ENCODE data around the gene CLCN6.

CLCN6 gene

GRCh38 chr1:11779715-11780379 lies 26.1 kb upstream of the CLCN6 start:
- no peak for DNase-seq

DNA sequence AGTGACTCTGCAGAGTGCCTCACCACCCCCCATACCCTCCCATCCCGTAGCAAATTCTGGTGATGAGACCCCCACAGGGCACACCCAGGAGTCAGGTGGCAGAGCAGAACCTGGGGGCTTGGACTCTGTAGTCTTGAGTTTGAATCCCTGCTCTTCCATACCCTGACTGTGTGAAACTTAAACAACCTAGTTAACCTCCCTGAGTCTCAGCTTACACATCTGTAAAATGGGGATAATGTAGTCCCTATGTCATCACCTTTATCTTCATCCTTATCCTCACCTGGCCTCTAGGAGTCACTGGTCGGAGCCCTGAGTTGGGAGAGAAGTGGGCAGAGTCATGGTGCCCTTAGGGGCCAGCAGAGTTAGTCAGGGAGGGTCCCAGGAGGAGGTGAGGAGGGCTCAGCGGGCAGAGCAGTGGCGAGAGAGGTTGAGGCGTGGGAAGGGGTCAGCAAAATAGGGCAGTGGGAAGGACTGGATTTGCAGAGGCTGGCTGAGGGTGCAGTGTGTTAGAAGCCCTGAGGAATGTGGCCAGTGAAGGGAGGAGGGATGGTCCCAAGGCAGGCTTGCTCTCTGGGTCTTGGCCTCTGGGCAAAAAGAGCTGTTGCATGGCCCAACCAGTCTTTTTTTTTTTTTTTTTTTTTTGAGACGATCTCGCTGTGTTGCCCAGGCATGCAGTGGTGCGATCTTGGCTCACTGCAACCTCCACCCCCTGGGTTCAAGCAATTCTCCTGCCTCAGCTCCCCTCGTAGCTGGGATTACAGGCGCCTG lies 25.4 kb upstream of the CLCN6 start:
- DNase-seq, result no peak

DNA sequence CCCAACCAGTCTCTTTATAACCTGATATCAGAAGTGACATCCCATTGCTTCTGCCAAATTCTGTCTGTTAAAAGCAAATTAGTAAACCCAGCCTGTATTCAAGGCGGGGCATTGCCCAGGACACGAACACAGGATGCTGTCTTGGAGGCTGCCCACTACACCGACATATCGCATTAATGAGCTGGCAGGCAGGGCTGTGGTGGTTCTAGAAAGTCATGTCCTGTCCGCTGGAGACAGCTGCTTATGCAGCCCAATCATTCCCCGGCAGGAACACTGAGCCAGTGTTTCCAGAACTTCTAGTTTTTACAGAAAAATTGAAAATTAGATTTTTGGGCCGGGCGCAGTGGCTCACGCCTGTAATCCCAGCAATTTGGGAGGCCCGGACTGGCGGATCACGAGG lies 24.7 kb upstream of the CLCN6 start:
- no peak for DNase-seq

DNA sequence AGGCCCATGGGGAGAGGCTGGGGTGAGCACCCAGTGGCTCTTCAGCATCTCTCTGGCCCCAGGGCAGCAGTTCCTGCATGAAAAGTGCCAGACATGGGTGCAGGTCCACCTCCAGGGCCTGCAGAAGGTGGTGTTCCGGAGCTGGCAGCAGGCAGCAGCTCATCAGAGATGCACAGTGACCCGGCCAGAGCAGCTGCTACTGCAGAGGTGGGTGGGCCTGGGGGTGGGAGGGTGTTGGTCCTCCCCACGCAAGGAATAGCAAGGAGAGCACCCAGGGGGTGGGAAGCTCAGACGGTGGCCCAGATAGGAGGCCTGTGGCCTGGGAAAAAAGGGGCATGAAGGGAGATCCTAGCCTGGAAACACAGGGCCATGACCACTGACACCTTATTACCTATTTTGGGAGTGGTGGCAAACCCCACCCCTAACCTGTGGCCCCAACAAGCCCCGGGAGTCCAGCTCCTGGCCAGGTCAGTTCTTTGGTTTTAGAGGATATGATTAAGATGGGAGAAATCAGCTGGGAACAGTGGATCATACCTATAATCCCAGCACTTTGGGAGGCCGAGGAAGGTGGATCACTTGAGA lies 23.8 kb upstream of the CLCN6 start:
- DNase-seq, result no peak

DNA sequence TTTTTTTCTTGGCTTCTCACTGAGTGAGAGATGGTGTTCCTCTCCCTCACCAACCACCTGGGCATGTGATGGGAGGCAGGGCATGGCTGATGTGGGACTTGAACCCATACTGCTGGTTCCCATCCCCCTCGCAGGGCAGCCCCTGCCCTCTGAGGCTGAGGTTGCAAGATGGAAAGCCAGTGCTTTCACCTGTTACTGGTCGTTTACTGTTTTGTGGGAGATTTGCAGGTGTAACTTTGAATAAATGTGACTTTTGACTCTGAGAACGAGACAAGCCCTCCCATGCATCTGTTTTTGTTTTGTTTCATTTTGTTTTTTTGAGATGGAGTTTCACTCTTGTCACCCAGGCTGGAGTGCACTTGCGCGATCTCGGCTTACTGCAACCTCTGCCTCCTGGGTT lies 22.4 kb upstream of the CLCN6 start:
- DNase-seq, result no peak

- no peak for DNase-seq
These were observed 21.6 kb upstream of the CLCN6 start for GRCh38 chr1:11784256-11784992.

- peak; percentile 69 for DNase-seq
These were observed 20.8 kb upstream of the CLCN6 start for GRCh38 chr1:11784993-11785769.

DNA sequence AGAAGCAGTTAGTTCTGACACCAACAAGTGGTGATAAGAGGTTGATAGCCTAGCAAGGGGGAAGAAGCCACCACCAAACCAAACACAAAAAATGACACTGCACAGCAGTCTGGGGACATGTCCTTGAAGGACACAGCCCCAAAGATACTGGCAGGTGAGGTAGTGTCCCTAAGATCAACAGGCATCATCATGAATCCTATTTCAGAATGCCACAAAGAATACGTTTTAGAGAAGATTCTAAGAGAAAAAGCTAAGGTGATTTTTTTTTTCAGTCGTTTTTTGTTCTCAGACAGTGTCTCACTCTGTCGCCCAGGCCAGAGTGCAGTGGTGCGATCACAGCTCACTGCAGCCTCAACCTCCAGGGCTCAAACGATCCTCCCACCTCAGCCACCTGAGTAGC lies 19.8 kb upstream of the CLCN6 start:
- DNase-seq, result no peak

DNA sequence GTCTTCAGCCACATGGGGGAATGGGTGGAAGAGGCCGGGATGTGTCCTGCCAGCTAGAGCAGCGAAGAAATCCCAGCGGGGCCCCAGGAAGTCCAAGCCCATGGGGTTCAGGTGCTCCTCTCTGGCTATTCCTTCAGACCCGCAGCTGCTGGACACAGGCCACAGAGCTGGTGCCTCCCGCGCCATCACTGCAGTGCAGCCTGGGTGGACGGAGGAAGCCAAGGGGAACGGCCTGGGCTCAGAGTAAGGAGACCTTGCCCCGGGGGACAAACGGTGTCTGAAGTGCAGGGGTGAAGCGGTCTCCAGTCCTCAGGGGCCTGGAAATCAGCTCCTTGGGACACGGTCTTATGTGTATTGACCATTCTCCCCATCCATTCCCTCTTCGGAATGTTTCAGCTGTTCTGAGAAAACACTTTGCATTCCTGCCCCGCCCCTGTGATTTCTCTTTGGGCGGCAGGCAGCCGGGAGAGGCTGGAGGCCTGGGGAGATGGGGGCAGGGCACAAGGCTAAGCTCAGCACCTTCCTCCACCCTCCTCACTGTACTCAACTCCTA lies 18.7 kb upstream of the CLCN6 start:
- peak; percentile 58 for DNase-seq

- no peak for DNase-seq
These were observed 18.1 kb upstream of the CLCN6 start for GRCh38 chr1:11787804-11788436.

DNA sequence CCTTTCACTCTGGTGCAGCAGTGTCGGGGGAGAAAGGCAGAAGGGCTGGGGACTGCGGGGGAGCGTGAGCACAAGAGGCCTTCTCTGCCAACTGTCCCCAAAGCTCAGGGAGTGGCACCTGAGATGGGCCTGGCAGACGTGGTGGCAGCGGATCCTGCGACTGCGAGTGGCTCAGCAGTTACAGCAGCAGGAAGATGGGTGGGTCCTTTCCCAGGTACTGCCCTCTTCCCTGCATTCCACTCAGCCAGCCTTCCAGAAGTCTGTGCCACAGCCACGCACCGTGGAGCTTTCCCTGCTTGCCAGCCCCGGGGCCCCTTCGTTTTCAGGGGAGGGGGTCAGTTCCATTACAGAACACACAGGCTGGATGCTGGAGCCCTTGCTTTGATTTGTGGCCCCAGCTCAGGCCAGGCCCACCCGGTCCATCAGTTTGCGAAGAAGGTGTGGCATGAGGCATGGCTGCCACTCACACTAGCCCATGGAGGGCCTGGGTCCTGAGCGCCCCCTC lies 17.4 kb upstream of the CLCN6 start:
- DNase-seq, result no peak

DNA sequence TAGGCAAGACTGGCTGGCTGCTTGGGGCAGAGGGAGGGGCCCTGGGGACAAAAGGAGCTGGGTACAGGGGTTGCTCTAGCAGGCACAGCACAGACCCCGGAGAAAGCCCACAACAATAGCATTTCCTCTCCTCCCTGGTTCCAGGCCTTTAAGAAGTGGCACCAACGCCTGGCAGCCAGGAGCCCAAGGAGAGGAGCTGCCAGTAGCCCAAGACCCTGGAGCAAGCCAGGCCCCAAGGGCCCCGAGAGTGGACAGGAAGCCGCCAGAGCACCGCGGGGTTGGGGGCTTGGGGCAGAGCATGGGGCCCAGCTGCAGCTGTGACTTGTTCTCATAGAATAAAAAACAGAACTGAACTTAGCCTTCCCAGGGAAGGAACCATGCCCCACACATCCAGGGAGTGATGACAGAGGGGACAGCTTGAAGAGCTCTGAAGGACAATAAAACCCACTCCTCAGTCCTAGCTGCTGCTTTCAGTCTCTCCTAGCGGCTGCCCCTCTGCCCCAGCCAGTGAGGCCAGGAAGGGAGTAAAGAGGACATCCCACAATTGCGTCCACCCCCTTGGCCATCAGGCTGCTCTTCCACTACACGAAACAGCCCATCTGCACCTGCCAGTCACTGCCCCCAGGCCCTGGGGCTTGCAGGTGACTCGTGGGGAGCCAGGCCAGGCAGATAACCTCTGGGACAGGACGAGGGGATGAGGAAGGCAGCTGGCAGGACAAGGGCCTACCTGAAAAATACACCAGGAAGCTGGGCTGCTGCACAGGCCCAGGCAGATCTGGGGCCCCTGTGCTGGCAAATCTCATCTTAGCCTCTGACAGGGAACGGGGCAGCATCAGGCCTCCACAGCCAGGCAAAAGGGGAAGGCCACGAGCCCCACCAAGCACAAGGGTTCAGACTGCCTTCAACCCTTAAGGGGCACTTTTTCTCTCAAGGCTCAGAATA lies 16.6 kb upstream of the CLCN6 start:
- no peak for DNase-seq

DNA sequence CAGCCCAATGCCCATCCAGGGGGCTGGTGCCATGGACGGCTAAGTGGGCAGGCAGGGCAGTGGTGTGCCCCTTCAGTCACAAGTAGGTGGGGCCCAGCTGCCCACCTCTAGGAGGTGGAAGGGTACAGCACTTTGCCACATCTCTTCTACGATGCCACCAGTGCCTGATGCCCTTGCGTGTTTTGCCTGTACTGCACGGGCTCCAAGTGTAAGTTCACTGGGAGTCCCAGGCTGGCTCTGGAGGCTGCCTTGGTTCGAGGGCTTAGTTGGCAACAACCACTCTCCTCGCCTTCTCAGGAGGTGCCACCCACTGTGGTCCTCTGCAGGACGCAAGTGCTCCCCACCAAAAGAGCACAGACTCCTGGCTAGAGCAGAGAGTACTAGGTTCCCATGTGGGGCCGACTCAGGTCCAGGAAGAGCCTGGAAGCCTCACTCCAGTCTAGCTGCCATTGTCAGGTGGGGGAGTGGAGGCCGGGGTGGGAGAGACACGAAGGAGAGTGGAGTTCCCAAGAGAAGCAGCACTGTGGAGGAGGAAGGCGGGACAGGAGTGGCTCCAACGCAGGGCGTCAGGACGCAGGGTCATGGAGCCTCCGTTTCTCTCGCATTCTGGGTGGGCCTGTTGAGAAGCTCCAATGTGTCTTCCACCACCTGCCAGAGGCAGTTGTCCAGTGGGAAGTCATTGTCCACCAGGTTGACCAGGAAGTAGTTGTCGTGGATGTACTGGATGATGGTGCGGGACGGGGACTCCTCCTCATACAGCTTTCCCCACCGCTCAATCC lies 15.7 kb upstream of the CLCN6 start:
- DNase-seq, result no peak

- DNase-seq, result peak; percentile 86
These were observed 14.9 kb upstream of the CLCN6 start for GRCh38 chr1:11790880-11791715.

DNA sequence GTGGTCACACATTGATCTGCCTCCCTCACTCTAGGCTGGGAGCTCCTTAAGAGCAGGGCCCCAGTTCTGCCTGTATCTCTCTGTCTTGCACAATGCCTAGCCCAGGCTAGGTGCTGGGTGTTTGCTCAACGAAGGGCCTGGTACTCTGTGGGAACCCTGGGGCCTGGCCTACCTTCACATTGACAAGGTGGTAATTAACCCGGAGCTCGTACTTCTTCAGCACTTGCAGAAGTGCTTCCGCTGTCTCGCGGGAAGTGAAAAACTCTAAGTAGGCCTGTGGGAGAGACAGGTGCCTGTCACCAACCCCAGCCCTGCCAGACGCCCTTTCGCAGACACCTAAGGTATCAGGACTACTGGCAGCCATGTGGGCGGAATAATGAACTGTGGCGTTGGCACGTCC lies 13.9 kb upstream of the CLCN6 start:
- DNase-seq, result no peak

- DNase-seq, result no peak
These were observed 12.2 kb upstream of the CLCN6 start for GRCh38 chr1:11793819-11794218.

- DNase-seq, result no peak
These were observed 11.3 kb upstream of the CLCN6 start for GRCh38 chr1:11794446-11795237.
